Stimulated activated CD4-positive, alpha-beta T cell treated with anti-CD3 and anti-CD28 coated beads, TNF-alpha, amount 100 ng/mL, for 1 hour (primary cell): ENCODE results near the gene SDHA.
"Not testable (repeated sequence)": the region's sequence is repeated elsewhere in the genome, so short reads cannot be mapped to it uniquely, and the experiment has no call there.

ENCODE experiments used
- DNase-seq, 3 donors: peaks; one replicate each; pipeline ENCODE4 v3.0.0-alpha.2; 2020; ENCODE audit warnings: low read depth in 3 of 3, low spot score in 1 of 3

Gene SDHA

DNA sequence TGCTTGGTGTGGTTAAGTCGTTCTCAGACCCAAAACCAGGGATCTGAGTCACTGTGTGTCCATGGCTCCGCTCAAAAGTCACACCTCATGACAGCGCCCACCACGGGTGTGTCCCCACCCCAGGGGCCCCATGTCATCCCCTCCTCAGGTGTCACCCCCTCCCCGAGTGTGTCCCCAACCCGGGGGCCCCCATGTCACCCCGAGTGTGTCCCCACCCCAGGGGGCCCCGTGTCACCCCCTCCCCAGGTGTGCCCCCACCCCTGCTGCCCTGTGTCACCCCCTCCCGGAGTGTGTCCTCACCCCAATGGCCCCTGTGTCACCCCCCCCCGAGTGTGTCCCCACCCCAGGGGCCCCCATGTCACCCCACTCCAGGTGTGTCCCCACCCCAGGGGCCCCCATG is 21.8 kb upstream of the SDHA start:
- DNase-seq: no peak

DNA sequence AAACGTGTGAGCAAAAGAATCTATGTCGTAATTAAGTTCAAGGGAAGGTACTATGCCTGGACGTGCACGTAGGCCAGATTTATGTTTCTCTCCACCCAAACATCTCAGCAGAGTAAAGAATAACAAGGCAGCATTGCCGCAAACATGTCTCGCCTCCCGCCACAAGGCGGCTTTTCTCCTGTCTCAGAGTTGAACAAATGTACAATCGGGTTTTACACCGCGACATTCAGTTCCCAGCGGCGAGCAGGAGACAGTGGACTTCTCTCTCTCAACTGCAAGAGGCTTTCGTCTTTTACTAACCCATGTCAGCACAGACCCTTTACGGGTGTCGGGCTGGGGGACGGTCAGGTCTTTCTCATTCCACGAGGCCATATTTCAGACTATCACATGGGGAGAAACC is 21.1 kb upstream of the SDHA start:
- not testable (repeated sequence) for DNase-seq

DNA sequence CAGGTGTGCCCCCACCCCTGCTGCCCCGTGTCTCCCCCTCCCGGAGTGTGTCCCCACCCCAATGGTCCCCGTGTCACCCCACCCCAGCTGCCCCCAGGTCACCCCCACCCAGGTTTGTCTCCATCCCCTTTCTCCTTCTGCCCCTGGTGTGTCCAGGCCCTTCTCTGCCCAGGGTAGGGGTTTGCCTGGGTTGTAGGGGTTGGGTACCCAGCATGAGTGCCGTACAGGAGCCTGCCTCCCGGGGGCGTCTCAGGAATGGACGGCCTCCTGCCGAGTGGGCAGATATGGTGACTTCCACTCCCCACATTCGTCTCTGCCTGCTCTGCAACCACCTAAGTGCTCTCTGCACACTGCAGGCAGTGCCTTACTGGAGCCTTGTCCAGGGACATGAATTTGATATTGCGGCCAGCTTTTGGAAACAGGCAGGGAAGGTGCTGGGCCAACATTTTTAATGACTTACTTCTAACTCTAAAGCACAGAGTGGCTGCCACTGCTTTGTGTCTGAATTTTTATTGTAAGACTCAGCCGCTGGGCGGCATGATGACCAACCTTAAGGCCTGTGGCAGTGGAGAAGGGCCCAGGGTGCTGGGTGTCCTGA is 20.1 kb upstream of the SDHA start:
- DNase-seq: no peak

DNA sequence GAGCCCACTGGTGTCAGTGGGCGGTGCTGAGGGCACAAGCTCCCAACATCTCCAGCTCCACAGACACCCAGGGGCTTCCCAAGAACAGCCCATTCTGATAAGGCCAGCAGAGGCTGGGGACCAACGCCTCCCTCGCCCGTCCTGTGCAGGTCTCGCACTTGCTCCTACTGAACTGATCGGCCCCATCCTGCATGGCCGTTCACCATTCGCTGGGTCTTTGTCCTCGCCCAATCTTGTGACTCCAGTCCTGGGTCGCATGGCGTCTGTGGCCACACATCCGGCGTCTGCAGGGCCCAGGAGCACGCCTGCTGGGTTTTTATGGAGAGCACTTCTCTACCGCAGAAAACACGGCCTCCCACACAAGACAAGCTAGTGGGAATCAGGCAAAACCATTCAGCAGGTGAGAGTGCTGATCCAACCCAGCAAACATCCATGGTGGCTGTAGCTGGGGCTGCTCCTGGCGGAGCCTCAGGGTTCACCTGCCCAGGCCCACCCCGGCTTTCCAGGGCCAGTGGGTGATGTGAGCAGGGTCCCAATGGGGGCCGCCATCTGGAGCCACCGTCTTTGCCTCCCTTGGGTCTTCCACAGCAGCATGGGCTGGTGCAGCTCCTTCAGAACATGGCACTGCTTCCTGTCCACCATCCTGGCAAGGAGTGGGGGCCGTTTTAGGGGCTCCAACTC is 19.5 kb upstream of the SDHA start:
- no peak for DNase-seq

DNA sequence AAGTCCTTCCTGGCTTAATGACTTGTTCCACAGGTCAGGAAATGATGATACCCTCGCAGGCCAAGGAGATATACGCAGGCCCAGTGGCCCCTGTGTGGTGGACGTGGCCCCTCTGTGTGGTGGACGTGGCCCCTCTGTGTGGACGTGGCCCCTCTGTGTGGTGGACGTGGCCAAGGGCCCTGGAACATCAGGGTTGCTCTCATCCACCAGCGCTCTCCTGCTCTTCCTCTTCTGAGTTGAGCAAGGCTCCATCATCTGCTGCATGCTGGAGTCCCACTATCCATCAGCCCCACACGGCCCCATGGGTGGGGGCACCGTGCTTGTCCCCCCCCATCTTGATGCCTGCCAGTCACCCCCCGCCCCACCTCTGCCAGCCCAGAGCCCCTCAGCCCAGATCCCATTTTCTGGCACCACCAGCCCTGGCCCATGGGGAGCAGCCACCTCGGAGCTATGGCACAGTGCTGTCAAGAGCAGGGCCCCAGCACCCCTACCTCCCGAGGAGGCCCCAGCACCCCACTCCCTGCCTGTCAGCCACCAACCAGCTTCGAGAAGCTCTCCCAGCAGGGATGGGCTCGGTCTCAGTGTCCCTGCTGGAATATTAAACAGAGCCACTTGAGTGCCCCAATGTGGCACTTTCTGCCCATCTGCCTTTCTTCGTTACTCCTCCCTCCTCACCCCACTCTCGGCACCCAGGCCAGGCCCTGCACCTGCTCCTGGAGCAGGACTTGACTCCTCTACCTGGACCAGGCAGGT is 18.7 kb upstream of the SDHA start:
- no peak for DNase-seq

DNA sequence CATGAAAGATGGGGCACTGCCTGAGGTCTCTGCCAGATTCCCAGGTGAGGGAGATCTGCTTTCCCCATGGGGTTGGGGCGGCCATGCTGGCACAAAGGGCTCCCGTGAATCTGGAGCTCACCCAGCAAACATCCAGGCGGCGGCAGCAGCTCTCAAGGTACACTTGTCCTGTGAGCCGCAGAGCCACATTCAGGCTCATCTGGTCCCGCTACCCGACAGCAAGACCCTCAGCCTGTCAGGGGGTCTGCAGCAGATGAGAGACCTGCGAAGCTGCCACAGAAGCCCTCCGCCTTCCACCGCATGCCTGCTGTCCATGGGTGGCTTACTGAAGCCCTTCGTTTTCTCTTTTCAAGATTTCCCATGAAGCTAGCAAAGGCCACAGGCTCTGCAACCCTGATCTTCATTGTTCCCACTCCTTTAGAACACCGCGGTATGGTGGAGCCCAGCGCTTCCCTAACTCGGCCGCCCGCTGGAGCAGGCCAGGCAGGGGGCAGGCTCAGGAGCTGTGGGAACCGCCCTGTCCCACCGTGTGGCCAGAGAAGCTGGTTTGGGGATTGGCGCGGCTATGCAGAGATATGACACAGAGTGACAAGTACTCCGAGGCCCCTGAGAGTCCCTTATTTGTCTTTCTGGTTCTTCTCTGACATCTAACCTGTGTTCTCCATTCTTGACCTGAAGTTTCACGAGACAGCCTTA is 18.0 kb upstream of the SDHA start:
- no peak for DNase-seq

DNA sequence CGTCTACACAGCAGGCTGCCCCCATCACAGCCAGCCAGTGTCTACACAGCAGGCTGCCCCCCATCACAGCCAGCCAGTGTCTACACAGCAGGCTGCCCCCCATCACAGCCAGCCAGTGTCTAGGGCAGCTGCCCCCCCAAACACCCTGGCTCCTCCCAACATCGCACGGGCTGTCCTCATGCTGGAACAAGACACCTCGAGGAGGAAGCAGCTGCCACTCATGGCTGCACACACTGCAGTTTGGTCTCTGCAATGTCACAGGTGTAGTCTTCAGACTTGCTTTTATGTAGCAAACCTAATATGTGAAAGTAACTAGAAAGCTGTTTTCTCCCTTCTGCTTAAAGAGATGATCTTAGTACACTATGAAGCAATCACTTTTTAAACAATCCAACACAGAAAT is 17.1 kb upstream of the SDHA start:
- no peak for DNase-seq

DNA sequence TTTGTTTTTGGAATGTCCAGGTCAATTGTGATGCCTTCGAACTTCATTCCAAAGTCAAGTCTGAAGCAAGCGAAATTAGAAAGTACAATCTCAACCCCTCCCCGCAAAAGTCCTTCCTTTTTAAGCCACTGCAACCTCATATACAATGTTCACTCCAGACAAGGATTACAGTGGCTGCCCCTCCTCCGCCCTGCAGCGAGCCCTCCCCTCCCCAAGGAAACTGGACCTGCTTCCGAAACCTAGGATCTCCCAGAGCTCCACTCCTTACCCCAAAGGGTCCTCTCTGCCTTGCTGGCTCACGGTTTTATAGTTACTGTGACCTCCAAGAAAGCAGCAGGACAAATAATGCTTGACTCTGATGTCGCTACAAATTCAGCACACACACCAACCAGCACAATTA is 16.4 kb upstream of the SDHA start:
- DNase-seq: no peak

DNA sequence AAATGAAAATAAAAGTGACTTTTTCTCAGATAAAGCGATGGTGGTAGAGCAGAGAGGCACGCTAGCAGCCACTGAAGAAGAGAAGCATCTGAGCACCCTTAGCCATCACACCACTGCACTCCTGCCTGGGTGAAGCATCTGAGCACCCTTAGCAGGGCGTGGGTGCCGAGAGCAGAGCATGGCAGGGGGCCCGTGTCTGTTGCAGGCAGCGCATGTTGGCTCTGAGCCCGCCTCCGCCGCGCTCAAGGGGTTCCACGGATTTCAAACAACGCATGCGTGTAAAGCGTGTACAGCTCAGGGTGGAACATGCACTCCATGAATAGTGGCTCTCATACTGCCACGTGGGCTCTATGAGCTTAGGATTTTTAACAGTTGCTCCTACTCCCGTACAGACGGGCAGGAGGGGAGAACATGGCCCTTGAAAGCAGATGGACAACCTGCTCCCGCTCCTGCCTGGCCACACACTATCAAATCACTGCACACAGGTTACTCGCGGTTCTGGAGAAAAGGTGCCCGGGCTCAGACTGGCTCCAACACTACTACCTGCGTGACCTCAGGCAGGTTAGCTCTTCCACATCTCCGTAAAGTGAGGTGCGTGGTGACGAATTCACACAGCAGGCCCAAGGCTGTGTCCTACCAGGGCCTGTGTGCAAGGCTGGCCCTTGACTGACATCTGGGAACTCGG is 14.7 kb upstream of the SDHA start:
- no peak for DNase-seq

DNA sequence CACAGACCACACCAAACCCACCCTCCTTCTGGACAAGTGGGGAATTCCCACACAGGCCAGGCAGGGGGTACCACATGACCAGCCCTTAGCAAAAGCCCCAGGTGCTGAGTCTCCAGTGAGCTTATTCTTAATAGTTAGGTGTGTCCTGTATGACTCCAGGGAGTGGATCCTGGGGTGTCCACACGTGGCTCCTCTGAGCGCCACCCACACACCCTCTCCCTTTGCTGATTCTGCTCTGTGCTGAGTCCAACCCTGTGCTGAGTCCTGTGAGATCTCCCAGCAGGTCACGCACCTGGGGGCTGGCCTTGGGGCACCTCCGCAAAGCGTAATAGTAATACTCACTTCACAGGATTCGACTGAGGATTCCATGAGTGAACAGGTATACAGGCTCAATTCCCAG is 14.1 kb upstream of the SDHA start:
- no peak for DNase-seq

DNA sequence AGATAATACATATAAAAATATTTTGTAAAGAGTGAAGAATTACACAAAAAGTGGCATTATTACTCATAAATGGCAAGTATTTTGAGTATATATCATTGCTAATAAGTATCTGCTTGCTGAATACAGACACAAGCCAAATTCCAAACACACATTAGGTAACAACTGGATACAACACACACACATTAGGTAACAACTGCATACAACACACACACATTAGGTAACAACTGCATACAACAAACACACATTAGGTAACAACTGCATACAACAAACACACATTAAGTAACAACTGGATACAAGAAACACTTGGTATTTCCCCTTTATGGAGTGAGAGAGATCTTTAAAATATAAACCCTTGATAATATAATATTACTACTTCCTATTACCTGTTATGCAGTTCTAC is 13.7 kb upstream of the SDHA start:
- DNase-seq: no peak

DNA sequence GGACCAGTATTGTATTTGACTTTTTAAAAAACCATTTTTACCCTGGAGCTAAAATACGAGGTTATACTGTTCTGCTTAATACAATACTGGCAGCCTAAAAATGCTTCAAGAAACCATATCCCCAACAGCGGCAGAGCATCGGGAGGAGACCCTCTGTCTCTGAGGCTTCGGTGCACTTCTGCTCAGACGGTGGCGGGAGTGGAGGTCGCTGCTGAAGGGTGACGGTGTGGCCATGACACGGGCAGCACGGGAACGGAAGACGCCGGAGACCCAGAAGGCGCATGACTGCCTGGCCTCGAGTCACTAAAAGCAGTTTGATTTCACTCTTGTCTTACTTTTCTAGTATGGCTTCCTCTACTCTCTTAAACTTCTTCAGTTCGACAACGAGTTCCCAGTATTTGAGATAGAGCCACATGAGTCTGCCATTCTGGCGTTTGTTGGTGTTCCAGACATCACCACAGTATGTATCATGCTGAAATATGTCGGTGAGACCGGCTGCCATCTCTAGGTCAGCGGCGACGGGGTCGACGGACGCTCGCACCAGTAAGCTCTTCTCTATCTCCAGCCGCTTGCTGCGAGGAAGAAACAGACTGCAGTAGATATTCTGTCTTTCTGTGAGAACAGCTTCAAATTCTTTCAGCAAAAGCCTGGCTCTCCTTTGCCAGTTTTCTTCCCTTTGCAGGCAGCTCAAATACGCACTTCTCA is 13.0 kb upstream of the SDHA start:
- no peak for DNase-seq

DNA sequence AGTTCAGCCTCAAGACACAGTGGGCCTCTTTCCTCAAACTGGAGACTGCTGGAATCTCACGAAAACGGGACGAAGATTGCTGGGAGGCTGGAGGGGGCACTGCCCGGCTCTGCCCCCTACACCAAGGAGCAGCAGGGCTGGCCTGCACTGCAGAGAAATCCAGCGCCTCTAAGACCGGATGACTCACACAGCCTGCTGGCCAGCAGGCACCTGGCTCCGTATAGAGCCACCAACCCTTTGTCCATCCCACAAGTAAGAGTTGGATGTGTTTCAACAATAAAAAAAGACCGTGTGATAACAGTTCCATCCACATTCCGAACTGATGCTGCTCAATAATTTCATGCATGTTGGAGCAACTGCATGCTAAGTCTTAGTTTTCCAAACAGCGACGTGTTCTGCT is 11.7 kb upstream of the SDHA start:
- DNase-seq: no peak

DNA sequence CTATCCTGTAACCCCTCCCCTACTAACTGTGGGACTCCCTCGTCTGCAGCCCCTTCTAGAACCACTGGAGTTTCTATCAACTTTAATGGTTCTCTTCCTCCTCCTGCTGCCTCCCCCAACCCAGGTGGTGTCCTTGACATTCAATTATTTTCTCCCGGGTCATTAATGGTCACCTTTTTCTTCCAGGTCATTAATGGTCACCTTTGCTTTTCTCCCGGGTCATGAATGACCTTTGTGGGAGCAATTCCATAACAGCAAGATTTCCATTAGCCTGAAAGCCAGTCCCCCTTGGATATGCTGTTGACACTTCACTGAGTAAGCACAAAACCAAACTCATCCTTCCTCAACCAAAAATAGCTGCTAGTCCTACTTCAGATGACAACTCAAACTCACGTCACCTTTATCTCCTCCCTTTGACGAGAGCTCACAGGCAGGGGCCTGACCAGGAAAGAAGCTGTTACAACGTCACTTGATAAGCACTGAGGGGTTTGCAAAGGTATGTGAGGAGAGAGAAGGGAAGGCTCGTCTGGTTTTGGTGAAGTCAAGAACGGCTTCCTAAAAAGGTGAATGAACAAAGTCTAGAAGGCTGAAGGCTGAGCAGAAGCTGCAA is 11.1 kb upstream of the SDHA start:
- no peak for DNase-seq

DNA sequence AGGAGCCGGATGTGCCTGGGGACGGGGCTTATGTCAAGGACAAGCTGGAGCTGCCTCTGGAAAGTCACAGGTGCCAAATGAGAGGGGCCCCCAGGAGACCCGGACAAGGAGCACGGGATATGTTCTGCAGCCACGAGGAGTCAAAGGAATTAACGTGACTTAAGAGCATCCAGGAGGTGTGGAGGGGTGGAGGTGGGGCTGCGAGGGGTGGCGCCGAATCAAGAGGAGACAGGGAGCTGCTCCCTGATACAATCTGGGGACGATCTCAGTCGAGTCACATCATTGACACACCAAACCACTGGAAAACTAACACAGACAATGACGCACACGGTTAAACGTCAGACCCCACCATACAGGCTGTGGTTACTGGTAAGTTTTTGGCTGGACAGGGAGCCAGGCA is 10.5 kb upstream of the SDHA start:
- DNase-seq: no peak

DNA sequence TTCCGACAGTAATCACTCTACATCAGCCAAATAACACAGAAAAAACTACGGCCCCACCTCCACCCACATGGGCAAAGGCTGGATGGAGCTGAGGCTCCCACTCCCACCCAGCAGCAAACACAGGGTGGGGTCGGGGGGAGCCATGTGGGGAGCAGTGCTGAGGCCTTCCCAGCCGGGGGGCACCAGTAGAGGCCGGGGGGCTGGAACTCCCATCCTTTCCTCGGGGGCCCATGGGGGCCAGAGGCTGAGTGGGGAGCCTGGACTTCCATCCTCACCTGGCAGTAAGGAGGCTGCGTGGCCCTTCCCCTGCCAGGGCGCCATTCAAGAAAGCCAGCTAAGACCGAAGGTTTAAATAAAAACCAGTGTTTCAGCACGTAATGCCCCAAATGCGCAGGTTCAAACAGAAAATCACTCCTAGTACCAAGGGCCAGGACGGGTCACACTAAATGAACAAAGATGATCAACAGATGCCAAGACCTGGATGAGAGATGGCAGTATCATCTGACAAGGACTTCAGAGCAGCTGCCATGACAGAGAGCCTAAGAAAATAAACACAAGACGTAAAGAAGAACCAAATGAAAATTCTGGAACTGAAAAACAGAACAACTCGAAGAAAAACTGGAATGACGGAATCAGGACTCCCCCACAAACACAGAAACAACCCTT is 9.5 kb upstream of the SDHA start:
- no peak for DNase-seq

DNA sequence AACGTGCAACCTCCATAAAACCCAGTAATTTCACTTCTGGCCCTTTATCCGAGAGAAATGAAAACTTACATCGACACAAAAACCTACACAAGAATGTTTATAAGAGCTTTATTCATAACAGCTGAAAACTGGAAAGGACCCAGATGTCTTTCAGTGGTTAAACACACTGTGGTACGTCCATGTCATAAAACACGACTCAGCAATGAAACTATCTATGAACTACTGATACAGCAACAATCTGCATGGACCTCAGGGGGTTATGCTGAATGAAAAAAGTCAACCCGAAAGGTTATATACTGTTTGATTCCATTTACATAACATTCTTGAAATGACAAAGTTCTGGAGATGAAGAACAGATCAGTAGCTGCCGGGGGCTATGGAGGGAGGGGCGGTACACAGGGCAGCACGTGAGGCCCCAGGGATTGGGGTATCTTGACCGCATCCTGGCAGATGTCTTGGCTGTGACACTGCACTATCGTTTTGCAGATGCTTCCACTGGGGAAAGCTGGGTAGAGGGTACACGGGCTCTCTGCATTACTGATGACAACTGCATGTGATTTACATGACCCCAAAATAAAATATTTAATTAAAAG is 4.2 kb upstream of the SDHA start:
- DNase-seq: no peak

DNA sequence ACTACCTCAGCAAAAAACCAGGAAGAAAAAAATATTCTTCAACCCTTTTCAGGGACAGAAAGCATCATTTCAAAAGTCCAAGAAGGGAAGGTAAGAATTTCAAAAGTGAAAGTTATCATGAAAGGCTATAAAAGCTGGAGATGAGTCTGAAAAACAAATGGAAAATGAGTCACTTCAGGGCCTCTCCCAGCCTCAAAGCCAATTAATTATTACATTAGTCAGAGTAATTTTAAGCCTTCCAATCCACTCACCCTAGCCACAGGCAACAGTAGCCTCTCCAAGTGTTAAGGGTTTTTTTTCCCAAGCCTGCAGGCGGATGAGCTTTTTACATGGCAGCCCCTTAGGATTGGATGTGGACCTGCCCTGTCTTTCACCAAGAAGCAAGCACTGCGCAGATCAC is 2.9 kb upstream of the SDHA start:
- DNase-seq: not testable (repeated sequence)

DNA sequence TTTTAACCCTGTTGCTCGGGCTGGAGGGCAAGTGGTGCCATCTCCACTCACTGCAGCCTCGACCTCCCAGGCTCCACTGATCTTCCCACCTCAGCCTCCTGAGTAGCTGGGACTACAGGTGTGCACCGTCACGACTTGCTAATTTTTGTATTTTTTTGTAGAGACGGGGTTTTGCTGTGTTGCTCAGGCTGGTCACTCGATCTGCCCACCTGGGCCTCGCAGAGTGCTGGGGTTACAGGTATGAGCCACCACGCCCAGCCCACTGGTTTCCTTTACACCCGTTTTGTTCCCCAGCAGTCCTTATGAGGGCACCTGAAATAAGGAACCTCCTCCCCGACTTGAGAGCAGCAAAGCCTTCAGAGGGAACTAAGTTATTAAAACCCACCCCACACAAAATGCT is 2.0 kb upstream of the SDHA start:
- DNase-seq: not testable (repeated sequence)
